Measurements from ENCODE around the gene RASSF5. TPM values are rescaled to one million over a fixed set of nuclear protein-coding genes. Genes with fewer than 3 reads are reported as not detected.
A peak's percentile ranks its signal among the peaks of the same experiment; 100 is the strongest.

RASSF5 gene
- polyA plus RNA-seq (2014; cell fraction: cytosol; rRNA removed): 0.05 TPM in 1 of 2 replicates, not detected in the other
- not detected in 2 replicates for polyA plus RNA-seq (2014; cell fraction: nucleus; rRNA removed)

DNA sequence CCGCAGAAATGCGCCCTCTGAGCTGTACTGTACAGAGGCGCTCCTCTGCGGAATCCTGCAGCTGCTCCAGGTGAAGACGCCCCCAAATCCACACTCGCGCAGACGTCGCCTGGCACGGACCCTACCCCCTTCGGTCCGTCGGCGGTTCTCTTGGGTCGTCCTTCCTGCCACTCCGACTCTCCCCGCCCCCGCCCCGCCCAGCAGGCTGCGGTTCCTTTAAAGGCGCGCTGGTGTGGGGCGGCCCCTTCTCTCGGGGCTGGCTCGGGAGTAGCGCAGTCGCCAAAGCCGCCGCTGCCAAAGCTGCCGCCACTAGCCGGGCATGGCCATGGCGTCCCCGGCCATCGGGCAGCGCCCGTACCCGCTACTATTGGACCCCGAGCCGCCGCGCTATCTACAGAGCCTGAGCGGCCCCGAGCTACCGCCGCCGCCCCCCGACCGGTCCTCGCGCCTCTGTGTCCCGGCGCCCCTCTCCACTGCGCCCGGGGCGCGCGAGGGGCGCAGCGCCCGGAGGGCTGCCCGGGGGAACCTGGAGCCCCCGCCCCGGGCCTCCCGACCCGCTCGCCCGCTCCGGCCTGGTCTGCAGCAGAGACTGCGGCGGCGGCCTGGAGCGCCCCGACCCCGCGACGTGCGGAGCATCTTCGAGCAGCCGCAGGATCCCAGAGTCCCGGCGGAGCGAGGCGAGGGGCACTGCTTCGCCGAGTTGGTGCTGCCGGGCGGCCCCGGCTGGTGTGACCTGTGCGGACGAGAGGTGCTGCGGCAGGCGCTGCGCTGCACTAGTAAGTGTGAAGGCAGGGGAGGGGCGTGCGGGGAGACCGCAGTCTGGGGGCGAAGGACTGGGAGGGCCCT is at the start of gene RASSF5:
Gene RASSF5, plus strand, starts transcription at position 248 of the 846 bp plus-strand sequence. Its CDS starts 72 bp downstream, at position 320.
- no peak for DNase-seq (ENCODE audit: low spot score)

DNA sequence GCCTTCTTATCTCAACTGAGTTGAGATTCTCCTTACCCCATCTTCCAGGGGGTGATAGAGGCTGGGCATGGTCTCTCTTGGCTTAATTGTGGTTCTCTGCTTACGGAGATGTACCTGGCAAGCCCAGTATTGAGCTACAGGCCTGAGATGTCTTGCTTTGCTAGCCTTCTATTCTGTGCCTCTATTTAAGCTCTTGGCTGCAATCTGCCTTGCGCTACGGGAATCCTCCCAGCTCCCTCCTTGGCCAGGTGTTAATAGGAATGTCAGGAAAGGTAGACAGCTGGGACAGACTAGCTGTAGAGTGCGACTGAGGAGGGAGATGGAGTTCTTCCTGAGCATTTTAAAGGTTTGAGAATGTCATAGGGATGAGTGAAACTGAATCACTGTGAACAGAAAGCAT is 47.6 kb upstream of the RASSF5 start:
- DNase-seq (ENCODE audit: low spot score): no peak

- no peak for DNase-seq (ENCODE audit: low spot score)
Observed at GRCh38 chr1:206460836-206461426, 46.4 kb upstream of the RASSF5 start.

- DNase-seq (ENCODE audit: low spot score): peak; percentile 52
Observed at GRCh38 chr1:206461602-206462455, 45.5 kb upstream of the RASSF5 start.

- no peak for DNase-seq (ENCODE audit: low spot score)
Observed at GRCh38 chr1:206463137-206463536, 44.2 kb upstream of the RASSF5 start.

DNA sequence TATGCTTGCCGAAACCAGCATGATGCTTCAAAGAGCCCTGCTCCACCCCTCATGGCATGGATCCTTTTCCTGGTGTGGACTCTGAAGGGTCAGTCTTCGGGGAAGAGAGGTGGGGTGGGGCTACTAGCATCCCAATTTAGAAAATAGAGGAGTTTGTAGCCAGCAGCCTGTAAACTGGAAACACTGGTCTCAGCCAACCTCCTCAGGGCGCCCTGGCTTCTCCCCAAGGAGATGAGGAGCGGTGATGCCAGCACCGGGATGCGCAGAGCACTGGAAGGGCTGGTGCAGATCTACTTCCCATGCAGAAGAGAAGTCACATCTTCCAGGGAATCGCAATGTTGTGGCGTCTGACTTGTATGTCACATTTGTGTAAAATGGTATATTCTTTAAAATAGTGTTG is 43.4 kb upstream of the RASSF5 start:
- DNase-seq (ENCODE audit: low spot score): no peak

DNA sequence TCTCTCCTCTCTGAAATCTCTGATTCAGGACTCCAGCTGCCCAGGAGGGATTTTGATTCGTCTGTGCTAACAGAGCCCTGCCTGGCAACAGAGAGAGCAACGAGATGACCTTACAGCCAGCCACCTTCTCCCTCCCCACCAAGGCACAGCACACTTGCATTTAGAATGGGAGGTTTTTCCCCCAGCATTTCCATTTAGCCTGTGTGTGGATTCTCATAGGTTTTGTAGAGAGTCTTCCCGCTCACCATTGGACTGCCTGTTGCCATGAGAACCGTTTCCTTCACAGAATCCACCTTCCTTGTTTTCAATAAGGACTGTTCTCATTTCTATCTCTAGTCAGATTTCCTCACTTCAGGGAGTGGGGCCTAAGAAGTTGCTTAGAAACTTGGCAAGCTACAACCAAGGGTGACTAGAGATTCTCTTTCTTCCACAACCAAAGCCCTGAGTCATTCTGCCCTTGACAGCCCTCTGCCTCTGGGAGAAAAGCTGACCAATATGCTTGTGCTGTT is 42.8 kb upstream of the RASSF5 start:
- no peak for DNase-seq (ENCODE audit: low spot score)

DNA sequence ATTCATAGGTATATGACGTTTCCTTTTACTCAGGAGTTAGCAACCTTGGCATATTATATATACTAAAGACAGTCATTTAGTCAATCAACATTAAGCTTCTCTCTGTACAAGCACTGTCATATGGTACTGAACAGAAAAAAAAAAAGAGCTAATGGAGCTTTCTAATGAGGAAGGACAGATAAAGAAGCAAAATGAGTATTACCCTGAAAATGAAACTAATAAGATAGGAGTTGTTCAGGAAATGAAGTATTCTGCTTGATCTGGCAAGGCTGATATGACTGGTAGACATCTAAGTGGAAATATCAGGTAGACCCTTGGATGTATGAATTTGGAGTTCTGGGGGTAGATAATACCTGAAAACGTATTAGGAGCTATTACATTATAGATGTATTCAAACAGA is 41.4 kb upstream of the RASSF5 start:
- DNase-seq (ENCODE audit: low spot score): no peak

DNA sequence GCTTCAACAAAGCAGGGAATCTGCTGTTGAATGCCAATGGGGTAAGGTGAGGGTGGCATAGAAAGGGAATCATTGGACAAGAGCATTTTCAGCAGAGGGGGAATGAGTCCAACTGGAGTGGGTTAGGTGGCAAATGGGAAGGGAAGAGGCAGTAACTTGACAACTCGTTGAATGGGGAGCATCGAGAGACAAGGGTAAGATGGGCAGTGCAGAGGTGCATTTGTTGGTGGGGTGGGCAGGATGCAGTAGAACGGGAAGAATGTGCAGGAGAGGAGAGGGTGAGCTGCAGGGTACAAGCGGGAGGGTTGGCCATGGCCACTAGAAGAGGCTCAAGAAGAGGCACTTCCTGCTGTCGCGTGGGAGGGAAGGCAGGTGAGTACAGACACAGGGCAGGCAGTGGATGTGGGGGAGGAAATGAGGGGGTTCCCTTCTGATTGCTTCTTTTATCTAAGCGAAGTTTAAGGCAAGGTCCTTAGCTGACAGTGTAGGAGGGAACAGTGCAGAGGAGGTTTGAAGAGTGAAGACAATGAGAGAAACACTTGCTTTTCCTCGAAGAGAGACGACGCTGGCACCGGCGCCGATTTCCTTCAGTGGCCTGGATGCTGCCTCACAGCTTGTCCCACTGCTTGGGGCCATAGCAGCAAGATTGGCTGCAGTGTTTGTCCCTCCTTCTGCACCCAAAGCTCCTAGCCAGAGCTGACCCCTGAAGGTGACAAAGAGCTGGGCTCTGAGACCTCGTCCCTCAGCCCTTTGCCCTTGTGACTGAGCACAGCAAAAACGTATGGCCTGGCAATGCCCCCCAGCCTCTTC is 40.3 kb upstream of the RASSF5 start:
- no peak for DNase-seq (ENCODE audit: low spot score)

DNA sequence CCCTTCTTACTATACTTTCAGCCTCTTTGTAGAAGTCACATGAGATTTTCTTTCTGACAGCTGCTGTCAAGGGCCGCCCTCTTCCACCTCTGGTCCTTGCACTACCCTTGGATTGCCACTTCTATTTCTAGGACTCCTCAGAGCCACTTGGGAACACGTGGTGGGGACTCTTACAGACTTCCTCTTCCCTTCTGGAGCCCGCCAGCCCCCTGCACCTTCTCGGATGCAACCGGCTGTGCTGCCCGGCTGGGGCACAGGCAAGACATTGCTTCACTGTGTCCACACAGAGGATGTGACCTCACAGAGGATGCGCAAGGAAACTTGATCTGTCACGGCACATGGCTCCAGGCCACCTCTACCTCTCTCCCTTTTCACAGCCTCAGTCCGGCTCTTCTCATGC is 39.4 kb upstream of the RASSF5 start:
- peak; percentile 24 for DNase-seq (ENCODE audit: low spot score)

GRCh38 chr1:206468571-206468970 is 38.8 kb upstream of the RASSF5 start:
- DNase-seq (ENCODE audit: low spot score): peak; percentile 26

DNA sequence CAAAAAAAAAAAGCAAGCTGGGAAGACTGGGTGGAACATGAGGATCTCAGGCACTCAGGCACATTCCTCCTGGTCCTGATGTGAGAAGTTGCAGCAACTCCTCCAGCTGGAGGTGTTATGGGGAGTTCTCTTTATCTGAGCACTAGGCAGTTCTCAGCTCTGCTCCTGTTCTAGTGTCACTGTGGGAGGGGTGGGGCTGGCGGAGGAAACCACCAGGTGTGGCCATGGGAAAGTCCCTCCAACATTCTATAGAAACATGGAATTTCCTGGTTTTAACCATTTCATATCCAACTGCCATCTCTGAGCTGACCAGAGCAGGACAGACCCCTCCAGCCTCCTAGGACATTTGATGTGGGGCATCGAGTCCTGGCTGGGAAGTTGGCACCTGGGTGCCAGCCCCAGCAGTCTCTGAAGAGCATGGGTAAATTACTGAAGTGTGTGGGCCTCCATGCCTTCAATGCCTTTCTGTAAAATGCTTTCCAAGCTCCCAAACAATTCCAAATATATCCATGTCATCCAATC is 37.9 kb upstream of the RASSF5 start:
- no peak for DNase-seq (ENCODE audit: low spot score)

DNA sequence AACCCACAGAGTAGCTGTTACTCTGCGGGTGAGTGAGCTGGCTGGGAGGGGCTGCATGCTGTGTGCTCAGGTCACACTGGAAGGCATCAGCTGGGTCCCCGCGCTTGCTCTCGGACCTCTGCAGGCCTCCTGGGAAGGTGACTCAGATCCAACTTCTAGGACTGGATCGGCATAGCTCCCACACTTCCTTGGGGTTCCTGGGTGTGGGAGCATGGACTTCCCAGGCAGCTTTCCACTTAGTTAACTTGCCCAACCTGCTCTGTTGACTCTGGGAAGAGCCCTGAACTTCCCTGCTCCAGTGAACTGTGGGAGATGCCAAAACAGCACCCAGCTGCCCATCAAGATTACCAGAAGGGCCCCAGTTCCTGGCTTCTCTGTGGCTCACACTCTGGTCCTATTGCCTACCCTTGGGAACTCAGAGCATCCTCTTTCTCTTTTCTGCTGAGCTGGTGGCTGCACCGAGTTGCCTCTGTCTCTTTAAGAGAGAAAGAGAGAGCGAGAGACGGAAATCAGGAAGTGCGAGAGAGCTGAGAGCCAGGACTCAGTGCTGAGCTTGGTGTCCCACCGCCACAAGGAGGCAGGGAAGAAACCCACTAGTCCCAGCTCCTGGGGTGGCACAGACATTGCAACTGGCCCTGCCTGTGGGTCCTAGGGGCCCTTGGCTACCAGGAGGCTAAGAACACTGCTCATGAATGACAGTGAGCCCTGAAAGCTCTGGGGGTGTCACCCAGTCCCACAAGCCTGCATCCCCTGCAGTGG is 37.2 kb upstream of the RASSF5 start, which contains the start of gene IKBKE:
Gene IKBKE, plus strand, starts transcription at position 544 of the 759 bp plus-strand sequence. CDS start 2,752 bp downstream, outside the sequence.
- peak; percentile 65 for DNase-seq (ENCODE audit: low spot score)

- DNase-seq (ENCODE audit: low spot score): peak; percentile 36
Observed at GRCh38 chr1:206470692-206471414, 36.5 kb upstream of the RASSF5 start.

DNA sequence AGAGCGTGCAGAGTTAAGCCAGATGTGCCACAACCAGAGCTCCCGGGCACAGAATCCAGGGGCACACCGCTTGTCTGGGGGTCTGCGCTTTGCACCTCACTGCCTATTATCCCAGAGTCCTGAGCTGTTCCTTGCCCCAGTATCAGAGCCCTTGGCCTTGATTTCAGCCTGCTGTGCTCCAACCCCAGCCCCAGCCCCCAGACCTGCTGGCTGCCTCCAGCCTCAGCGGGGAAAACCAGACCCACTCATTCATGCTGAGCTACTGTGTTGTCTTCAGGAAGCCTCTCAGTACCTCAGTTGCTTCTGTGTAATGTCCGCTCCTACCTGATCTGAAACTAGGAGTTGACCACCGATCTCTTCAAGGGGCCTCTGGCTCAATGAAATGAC is 35.9 kb upstream of the RASSF5 start:
- no peak for DNase-seq (ENCODE audit: low spot score)

- DNase-seq (ENCODE audit: low spot score): no peak
Observed at GRCh38 chr1:206472024-206472423, 35.3 kb upstream of the RASSF5 start.

DNA sequence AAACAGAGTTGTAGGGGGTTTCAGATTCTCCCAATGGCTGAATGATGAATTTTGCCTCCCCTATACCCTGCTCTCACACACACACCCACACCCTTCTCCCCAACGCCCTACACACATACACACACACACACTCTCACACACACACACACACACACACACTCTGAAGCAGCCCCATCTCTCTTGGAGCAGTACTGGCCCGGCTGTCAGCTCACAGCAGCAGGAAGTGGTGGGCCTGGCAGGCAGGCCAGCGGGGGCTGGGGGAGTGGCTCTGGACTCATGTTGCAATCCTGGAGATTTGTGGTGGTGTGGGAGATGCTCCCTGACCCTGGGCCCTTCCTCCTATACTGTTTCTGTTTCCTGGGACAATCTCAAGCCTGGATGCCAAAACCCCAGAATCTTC is 34.9 kb upstream of the RASSF5 start:
- no peak for DNase-seq (ENCODE audit: low spot score)

DNA sequence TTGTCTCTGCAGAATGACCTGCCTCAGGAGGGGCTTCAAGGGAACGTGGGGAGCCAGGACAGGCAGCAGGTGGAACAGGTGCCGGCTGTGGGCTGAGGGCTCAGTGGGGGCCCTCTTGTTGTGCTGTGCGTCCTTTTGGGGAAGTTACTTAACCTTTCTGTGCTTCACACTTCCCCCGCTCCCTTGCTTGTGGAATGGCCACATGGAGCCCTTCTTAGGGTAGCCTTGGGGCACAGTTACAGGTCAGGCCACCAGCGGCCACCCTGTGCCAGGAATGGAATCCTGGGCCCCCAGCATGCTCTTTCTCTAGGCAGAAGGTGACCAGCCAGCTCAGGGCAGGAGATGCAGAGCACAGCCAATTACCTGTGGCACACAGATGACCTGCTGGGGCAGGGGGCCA is 34.4 kb upstream of the RASSF5 start:
- no peak for DNase-seq (ENCODE audit: low spot score)

- DNase-seq (ENCODE audit: low spot score): no peak
Observed at GRCh38 chr1:206476058-206476457, 31.3 kb upstream of the RASSF5 start.
